MM.1S (cell line): ENCODE measurements around the gene ANGEL2.

ENCODE experiments used
- EZH2 ChIP-seq: fragments of 300-600 bp; sonication (generic); optimal IDR thresholded peaks from 2 replicates; pipeline ENCODE3; 2017; ENCODE audit warnings: low read depth, mild to moderate bottlenecking, antibody characterized with exemption, low read length, mixed read lengths
- TF ChIP-seq, protein P1 (sequence below): fragments of 300-600 bp; sonication (generic); IDR thresholded peaks from 2 replicates; pipeline ENCODE4 v1.5.1; 2016; ENCODE audit warnings: antibody characterized with exemption, low read length, mixed read lengths

DNA sequence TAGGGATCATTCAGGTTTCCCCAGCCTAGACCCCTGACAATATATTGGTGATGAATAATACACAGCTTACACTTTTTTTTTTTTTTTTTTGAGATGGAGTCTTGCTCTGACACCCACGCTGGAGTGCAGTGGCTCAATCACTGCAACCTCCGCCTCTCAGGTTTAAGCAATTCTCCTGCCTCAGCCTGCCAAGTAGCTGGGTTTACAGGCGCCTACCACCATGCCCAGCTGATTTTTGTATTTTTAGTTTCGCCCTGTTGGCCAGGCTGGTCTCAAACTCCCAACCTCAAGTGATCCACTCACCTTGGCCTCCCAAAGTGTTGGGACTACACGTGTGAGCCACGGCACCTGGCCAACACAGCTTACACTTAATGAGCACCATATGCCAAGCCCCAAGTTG lies 58.1 kb downstream of the ANGEL2 start:
- no peak for TF ChIP-seq EZH2
- TF ChIP-seq, protein P1, sequence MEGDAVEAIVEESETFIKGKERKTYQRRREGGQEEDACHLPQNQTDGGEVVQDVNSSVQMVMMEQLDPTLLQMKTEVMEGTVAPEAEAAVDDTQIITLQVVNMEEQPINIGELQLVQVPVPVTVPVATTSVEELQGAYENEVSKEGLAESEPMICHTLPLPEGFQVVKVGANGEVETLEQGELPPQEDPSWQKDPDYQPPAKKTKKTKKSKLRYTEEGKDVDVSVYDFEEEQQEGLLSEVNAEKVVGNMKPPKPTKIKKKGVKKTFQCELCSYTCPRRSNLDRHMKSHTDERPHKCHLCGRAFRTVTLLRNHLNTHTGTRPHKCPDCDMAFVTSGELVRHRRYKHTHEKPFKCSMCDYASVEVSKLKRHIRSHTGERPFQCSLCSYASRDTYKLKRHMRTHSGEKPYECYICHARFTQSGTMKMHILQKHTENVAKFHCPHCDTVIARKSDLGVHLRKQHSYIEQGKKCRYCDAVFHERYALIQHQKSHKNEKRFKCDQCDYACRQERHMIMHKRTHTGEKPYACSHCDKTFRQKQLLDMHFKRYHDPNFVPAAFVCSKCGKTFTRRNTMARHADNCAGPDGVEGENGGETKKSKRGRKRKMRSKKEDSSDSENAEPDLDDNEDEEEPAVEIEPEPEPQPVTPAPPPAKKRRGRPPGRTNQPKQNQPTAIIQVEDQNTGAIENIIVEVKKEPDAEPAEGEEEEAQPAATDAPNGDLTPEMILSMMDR: no peak
